GM12865 (cell line): ENCODE measurements around the gene GALNT18.

Experiments
- DNase-seq: peaks from one replicate; pipeline ENCODE4 v3.0.0; 2010; ENCODE audit warnings: low read depth
- H3K4me3 ChIP-seq: 2 replicates; pipeline ENCODE4 v1.5.1; 2011; ENCODE audit warnings: mild to moderate bottlenecking, low read depth, low read length, control low read depth
- TF ChIP-seq, protein P1 (sequence below): IDR thresholded peaks from 2 replicates; pipeline ENCODE4 v1.5.1; 2011; ENCODE audit warnings: low read length, control low read depth, low read depth, inconsistent platforms; ENCODE audit not compliant: insufficient read depth; ENCODE audit errors: missing control alignments

GALNT18 gene

DNA sequence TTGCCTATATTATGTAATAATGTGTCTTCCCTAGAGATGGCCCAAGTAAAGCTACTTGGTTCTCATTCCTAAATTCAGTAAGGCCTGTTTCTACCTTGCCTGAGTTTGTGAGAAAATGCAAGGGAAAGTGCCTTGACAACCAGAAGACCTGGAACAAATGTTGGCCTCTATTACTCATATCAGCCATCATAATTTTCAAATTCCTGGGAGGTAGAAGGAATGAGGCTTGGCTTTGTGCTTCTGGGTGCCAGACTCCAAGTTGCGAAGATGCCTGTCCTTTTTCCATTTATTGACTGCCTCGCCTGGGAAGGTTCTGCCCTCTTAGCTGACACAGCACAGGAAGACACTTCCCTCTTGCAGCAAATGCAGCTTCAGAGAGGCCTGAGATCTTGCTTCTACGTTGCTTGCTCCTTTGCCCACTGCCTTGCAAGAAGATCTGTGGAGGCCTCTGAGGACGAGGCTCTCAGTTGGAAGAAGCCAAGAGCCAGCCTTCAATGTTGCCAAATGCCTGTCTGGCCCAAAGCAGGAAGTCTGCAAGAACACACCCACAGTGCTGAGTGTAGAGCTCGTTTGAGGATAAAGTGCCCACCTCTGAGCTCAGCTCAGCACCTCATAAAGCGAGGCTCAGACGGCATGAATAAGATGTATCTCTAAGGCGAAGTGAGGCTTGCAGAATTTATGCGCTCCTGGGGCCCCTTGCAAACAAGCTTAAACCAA is 120.1 kb downstream of the GALNT18 start:
- H3K4me3 ChIP-seq = no peak overlapping the region
- TF ChIP-seq, protein P1, sequence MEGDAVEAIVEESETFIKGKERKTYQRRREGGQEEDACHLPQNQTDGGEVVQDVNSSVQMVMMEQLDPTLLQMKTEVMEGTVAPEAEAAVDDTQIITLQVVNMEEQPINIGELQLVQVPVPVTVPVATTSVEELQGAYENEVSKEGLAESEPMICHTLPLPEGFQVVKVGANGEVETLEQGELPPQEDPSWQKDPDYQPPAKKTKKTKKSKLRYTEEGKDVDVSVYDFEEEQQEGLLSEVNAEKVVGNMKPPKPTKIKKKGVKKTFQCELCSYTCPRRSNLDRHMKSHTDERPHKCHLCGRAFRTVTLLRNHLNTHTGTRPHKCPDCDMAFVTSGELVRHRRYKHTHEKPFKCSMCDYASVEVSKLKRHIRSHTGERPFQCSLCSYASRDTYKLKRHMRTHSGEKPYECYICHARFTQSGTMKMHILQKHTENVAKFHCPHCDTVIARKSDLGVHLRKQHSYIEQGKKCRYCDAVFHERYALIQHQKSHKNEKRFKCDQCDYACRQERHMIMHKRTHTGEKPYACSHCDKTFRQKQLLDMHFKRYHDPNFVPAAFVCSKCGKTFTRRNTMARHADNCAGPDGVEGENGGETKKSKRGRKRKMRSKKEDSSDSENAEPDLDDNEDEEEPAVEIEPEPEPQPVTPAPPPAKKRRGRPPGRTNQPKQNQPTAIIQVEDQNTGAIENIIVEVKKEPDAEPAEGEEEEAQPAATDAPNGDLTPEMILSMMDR = no peak
- no peak for DNase-seq

DNA sequence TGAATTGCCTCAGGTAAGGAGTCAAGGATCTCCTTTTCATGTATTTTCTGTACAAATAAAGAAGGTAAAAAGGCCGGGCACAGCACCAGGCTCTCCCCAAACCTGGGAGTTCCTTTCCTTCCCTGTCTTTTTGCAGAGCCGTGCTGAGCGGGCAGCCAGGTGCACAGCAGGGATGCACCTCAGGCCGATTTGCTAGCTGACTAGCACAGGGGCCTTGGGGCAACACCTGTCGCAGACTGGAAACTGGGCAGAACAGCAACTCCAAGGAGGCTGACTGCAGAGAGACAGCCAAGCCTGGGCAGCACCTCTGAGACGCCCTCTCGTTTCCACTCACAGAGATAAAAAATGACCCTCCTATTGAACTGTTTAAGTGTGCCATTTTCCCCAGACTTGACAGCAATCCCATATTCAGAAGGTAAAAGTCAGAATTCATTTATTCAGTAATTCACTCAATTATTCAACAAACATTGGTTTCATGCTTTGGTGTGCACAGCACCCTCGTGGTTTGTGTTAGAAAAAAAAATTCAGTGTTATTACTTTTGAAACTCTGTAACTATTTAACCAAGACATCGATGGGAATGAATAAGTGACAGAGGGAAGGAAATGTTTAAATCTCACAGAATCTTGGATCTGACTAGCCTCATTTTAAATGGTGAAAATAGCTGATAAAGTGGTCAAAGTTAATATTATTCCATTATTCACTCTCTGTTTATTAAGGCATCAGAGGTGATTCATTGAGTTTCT is 120.9 kb downstream of the GALNT18 start:
- H3K4me3 ChIP-seq = no peak overlapping the region
- DNase-seq = no peak
- TF ChIP-seq, protein P1 = no peak

DNA sequence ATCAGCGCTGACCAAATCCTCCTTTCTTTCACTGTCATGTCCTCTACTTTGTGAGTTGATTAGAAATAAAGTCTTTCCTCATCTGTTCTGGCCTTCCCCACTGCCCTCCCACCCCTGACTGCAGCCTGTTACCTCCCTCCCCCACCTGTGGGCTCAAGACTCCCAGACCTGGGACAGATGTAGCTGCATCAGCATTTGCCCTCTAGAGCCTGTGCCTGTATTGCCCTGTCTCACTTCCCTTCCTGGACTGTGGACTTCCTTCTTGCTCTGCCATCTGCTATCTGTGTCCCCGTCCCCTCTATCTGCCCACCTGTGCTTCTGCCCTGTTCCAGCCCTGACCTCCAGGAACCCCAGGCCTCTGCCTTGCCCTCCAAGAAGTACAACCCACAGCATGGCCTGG is 122.5 kb downstream of the GALNT18 start:
- TF ChIP-seq, protein P1 = no peak
- H3K4me3 ChIP-seq = no peak overlapping the region
- no peak for DNase-seq

DNA sequence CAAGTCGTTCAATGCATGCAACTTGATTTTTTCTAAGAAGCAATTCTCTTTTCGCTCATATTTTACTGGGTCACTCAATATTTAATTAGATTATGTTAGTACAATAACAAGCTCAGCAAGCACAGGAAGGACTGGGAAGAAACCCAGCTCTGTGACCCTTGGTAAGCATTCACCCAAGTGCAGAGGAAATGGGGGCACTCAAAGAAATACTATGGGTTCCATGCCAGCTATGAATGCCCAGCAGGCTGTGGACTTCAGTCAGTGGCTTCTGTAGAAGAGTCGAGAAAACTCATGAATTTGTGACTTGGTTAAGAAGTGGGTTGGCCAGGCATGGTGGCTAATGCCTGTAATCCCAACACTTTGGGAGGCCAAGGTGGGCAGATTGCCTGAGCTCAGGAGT is 123.6 kb downstream of the GALNT18 start:
- no peak overlapping the region for H3K4me3 ChIP-seq
- no peak for DNase-seq
- TF ChIP-seq, protein P1 = no peak

DNA sequence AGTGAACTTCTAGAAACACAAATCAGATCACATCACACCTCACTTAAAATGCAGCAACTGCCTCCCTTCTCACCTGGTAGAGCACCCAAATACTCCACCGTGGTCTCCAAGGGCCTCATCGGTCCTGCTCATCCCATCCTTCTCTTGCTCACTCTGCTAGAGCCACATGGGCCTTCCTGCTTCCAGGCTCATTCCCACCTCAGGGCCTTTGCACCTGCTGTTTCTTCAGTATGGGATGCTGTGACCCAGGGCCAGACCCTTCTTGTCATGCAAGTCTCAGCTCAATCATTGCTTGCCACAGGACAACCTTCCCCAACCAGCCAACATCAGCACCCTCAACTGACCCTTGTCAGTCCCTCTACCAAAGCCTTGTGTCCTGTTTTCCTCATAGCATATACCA is 124.9 kb downstream of the GALNT18 start:
- TF ChIP-seq, protein P1 = no peak
- no peak overlapping the region for H3K4me3 ChIP-seq
- DNase-seq = no peak

DNA sequence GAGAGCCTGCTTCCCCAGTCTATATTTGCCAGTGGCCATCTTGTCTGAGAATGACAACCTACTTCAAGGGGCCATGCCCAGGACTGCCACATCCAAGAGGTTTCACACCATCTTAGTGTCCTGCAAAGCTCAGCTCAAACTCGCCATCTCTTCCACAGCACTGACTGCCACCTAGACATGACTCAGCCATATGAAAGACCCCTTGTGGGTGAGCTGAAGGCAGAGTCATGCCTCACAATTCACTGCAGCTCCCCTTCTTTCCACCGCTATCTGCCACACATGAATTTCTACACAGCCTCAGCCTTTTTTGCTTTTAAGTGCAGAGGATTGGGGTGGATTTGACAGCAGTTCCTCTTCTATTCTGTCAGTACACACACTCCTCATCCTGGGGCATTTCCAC is 127.5 kb downstream of the GALNT18 start:
- DNase-seq = no peak
- TF ChIP-seq, protein P1 = no peak
- H3K4me3 ChIP-seq = no peak overlapping the region
